ENCODE data around the gene MARK3. TPM values are rescaled to one million over a fixed set of nuclear protein-coding genes. Genes with fewer than 3 reads are reported as not detected.

MARK3 gene
- total and polyA plus RNA-seq, 2 donors (not counting 1 experiment from before 2014, with no cell fraction given) = 73.0 to 142 TPM

DNA sequence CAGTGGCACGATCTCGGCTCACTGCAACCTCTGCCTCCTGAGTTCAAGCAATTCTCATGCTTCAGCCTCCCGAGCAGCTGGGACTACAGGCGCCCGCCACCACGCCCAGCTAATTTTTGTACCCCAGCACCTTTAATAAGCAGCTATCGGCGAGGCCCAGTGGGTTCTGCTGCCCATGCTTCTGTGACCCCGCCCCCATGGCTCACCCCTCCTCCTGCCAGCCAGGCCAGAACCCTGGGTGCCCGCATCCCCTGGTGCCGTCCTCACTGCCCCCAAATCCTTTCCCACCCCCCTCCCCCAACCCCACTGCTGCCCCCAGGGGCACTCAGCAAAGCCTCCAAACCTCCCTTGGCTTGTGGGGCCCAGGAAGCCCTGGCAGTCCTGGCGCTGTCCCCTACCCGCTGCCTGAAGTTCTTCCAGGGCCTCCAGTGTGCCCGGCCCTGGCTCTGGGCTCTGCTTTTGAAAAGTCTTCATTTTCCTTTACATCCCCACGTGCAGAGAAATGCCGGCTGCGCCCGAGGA is 162.8 kb downstream of the MARK3 start:
- Mint-ChIP-seq H3K27ac (no peak overlapping the region), H3K9me3 (ENCODE audit: insufficient read depth) (no peaks in the 10 kb centered on the region), H3K27me3 (no peaks in the 10 kb centered on the region), H3K4me3 (no peak overlapping the region), H3K4me1 (peaks cover 4% of the 10 kb centered on the region)
- H3K4me1 ChIP-seq (ENCODE audit: control insufficient read depth in 2 of 2, insufficient read depth in 2 of 2, low read length in 2 of 2) = peaks cover 0 to 6% of the 10 kb centered on the region in 2 donors
- CTCF ChIA-PET = interaction anchor here (1.3 to 9.3 kb wide), 4 partner anchors 12 to 47 kb away, joined by 3 to 128 read pairs (median 26); partner anchors contain the start of gene TRMT61A
- H4K20me1 ChIP-seq (ENCODE audit: control insufficient read depth, insufficient read depth, low read length, poor library complexity, severe bottlenecking) = peaks cover 39% of the 10 kb centered on the region
- no peak overlapping the region for H2AFZ ChIP-seq (ENCODE audit: insufficient read depth, low read depth, low read length, poor library complexity, severe bottlenecking)
- ATAC-seq (ENCODE audit: low read depth) (no peak), DNase-seq (no peak)
- peaks cover 40% of the 10 kb centered on the region for H3K79me2 ChIP-seq (ENCODE audit: control insufficient read depth, insufficient read depth, low read length)
- TF ChIP-seq, protein P1, sequence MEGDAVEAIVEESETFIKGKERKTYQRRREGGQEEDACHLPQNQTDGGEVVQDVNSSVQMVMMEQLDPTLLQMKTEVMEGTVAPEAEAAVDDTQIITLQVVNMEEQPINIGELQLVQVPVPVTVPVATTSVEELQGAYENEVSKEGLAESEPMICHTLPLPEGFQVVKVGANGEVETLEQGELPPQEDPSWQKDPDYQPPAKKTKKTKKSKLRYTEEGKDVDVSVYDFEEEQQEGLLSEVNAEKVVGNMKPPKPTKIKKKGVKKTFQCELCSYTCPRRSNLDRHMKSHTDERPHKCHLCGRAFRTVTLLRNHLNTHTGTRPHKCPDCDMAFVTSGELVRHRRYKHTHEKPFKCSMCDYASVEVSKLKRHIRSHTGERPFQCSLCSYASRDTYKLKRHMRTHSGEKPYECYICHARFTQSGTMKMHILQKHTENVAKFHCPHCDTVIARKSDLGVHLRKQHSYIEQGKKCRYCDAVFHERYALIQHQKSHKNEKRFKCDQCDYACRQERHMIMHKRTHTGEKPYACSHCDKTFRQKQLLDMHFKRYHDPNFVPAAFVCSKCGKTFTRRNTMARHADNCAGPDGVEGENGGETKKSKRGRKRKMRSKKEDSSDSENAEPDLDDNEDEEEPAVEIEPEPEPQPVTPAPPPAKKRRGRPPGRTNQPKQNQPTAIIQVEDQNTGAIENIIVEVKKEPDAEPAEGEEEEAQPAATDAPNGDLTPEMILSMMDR (IDR thresholded peaks at IDR 0.05) = no peak
- TF ChIP-seq EZH2 (IDR thresholded peaks at IDR 0.05; ENCODE audit: borderline replicate concordance, insufficient read depth, low read depth, low read length, poor library complexity, severe bottlenecking) = no peak
- H3K9me3 ChIP-seq (ENCODE audit: control extremely low read depth in 1 of 3, control insufficient read depth in 2 of 3, insufficient read depth in 1 of 3, low read length in 2 of 3) = no peaks in the 10 kb centered on the region
- no peak overlapping the region for H3K9ac ChIP-seq (ENCODE audit: low read length)
- H3K27ac ChIP-seq (ENCODE audit: low read length in 2 of 2) = no peak overlapping the region
- peaks cover 0 to 3% of the 10 kb centered on the region in 2 experiments for H3K36me3 ChIP-seq (replicated peaks in 1 of 2; ENCODE audit: control extremely low read depth in 1 of 2, control insufficient read depth in 1 of 2, extremely low read depth in 1 of 2, insufficient read depth in 2 of 2, low read length in 1 of 2)
- POLR2A ChIA-PET = no interaction called here
- intact Hi-C loops (cut with micrococcal nuclease) = loop anchor here (5.0 kb wide), 1 partner anchor 471 kb away; no protein-coding TSS in a partner anchor
- no peak overlapping the region for H3K4me3 ChIP-seq (ENCODE audit: control extremely low read depth in 1 of 5, extremely low read depth in 1 of 5, insufficient read depth in 1 of 5, low read depth in 2 of 5, low read length in 4 of 5)
- peaks cover 0 to 13% (median 0%) of the 10 kb centered on the region in 4 experiments for H3K27me3 ChIP-seq (replicated peaks in 1 of 4; ENCODE audit: control extremely low read depth in 1 of 4, control insufficient read depth in 3 of 4, insufficient read depth in 4 of 4, low read length in 3 of 4)
- no peak overlapping the region for H3K4me2 ChIP-seq (replicated peaks; ENCODE audit: low read depth, low read length, poor library complexity, severe bottlenecking)
- 94% methylated on average over 18 of the region's 18 CpGs for WGBS (ENCODE audit: insufficient coverage)

All from B cell (primary cell).